Measurements from ENCODE around the gene ZFR2. TPM values are rescaled to one million over a fixed set of nuclear protein-coding genes. Genes with fewer than 3 reads are reported as not detected.
"Not testable (repeated sequence)": the region's sequence is repeated elsewhere in the genome, so short reads cannot be mapped to it uniquely, and the experiment has no call there.

The ZFR2 gene
- total and polyA plus RNA-seq, 4 donors: not detected

DNA sequence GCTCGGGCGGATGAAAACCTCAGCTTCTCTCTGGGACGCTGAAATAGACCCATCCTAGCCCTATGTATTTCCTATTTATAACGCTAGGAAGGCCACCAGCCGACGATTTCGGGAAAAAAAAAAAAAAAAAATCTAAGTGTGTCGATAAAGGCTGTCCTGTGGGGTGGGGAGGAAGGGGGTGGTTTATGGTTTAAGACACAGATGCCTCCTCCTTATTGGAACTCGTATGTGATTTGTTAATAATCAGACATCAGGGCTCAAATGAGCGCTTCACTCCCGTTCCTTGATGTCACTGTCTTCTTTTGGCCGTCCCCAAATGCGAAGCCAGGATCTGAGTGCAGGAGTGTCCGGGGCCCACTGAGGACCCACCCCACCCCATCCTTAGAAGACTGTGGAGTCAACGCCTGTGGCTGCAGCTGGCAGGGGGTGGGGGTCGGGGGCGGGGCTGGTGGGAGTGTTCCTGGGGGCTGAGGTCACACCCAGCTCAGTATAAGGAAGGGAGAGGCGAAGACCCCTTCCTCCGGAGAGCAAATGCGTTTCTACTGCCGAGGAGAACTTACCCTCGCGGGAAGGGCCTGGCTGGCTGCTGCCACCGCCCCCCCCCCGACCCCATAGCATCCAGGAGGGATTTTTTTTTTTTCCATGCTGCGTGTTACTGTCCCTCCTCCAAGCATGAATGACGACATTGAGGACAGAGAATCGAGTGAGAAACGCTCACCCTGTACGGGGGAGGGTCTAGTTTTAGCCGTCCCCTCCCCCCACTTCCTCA lies 12.6 kb upstream of the ZFR2 start:
- ATAC-seq (ENCODE audit: low FRiP score): no peak
- H3K4me1 ChIP-seq (ENCODE audit: control insufficient read depth in 1 of 2, insufficient read depth in 2 of 2, low read length in 2 of 2): no peaks in the 10 kb centered on the region
- H3K4me3 ChIP-seq (ENCODE audit: low read length in 2 of 2): no peak overlapping the region
- DNase-seq: no peak
- no peaks in the 10 kb centered on the region for H3K36me3 ChIP-seq (ENCODE audit: control insufficient read depth in 1 of 2, insufficient read depth in 2 of 2, low read length in 1 of 2)
- H3K9me3 ChIP-seq (ENCODE audit: control insufficient read depth, low read length): no peaks in the 10 kb centered on the region
- WGBS, 2 donors: 0 to 2% methylated on average over 31 of the region's 31 CpGs
- H3K27ac ChIP-seq (ENCODE audit: low read depth in 1 of 2, low read length in 2 of 2): no peak overlapping the region
- H3K27me3 ChIP-seq (ENCODE audit: control insufficient read depth in 1 of 2, insufficient read depth in 2 of 2, low read length in 1 of 2): no peaks in the 10 kb centered on the region
- intact Hi-C loops (cut with DNase I): no loop called here

- no peaks in the 10 kb centered on the region for H3K36me3 ChIP-seq (ENCODE audit: control insufficient read depth in 1 of 2, insufficient read depth in 2 of 2, low read length in 1 of 2)
- ATAC-seq (ENCODE audit: low FRiP score) (no peak), DNase-seq (no peak)
- 1 to 3% methylated on average over 39 to 49 of the region's 49 CpGs for WGBS, 2 donors
- H3K4me3 ChIP-seq (ENCODE audit: low read length in 2 of 2): no peak within 1 kb of the TSS
- no peaks in the 10 kb centered on the region for H3K4me1 ChIP-seq (ENCODE audit: control insufficient read depth in 1 of 2, insufficient read depth in 2 of 2, low read length in 2 of 2)
- H3K9me3 ChIP-seq (ENCODE audit: control insufficient read depth, low read length): no peaks in the 10 kb centered on the region
- no peak within 1 kb of the TSS for H3K27ac ChIP-seq (ENCODE audit: low read depth in 1 of 2, low read length in 2 of 2)
- no peaks in the 10 kb centered on the region for H3K27me3 ChIP-seq (ENCODE audit: control insufficient read depth in 1 of 2, insufficient read depth in 2 of 2, low read length in 1 of 2)
- intact Hi-C loops (cut with DNase I): no loop called here
These were observed 11.8 kb upstream of the ZFR2 start, which contains the start of gene ATCAY for GRCh38 chr19:3880471-3881271. Gene ATCAY (plus strand): TSS chr19:3880685. CDS start chr19:3885768, 5,083 bp downstream.

DNA sequence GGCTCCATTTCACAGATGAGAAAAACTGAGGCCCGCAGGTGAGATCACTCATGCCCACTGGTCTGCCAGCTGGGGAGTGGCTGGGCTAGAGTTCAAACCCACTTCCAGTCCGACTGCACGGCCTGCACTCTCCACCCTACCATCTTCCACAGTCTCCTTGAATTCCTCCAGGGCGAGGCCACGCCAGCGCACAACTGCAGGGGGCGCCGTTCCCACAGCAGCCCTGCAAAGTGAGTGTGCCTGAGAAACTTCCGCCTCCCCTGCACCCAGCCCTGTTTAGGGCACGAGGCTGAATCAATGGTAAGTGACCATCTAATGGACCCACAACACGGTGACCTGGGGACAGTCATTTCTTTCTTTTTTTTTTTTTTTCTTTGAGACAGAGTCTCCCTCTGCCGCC lies 10.8 kb upstream of the ZFR2 start:
- intact Hi-C loops (cut with DNase I): no loop called here
- Histone ChIP-seq H3K4me3 (ENCODE audit: low read length in 2 of 2) (no peak overlapping the region), H3K27ac (ENCODE audit: low read depth in 1 of 2, low read length in 2 of 2) (no peak overlapping the region), H3K36me3 (ENCODE audit: control insufficient read depth in 1 of 2, insufficient read depth in 2 of 2, low read length in 1 of 2) (no peaks in the 10 kb centered on the region), H3K27me3 (ENCODE audit: control insufficient read depth in 1 of 2, insufficient read depth in 2 of 2, low read length in 1 of 2) (no peaks in the 10 kb centered on the region), H3K9me3 (ENCODE audit: control insufficient read depth, low read length) (no peaks in the 10 kb centered on the region), H3K4me1 (ENCODE audit: control insufficient read depth in 1 of 2, insufficient read depth in 2 of 2, low read length in 2 of 2) (no peaks in the 10 kb centered on the region)
- DNase-seq (no peak), ATAC-seq (ENCODE audit: low FRiP score) (no peak)
- WGBS, 2 donors: 68% methylated on average over 12 of the region's 12 CpGs

DNA sequence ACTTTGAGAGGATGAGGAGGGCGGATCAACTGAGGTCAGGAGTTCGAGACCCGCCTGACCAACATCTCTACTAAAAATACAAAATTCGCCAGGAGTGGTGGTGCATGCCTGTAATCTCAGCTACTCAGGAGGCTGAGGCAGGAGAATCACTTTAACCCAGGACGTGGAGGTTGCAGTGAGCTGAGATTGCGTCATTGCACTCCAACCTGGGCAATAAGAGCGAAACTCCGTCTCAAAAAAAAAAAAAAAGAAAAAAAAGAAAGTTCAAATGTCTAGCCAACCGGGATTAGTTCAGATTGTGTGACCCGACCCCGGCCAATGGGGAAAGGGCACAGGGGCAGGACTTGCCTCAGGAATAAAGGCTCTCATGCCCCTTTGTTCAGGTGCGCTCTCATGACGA lies 5.9 kb upstream of the ZFR2 start:
- H3K4me1 ChIP-seq (ENCODE audit: control insufficient read depth in 1 of 2, insufficient read depth in 2 of 2, low read length in 2 of 2); H3K9me3 ChIP-seq (ENCODE audit: control insufficient read depth, low read length); H3K27ac ChIP-seq (ENCODE audit: low read depth in 1 of 2, low read length in 2 of 2); H3K36me3 ChIP-seq (ENCODE audit: control insufficient read depth in 1 of 2, insufficient read depth in 2 of 2, low read length in 1 of 2); H3K4me3 ChIP-seq (ENCODE audit: low read length in 2 of 2); ATAC-seq (ENCODE audit: low FRiP score); intact Hi-C loops (cut with DNase I); H3K27me3 ChIP-seq (ENCODE audit: control insufficient read depth in 1 of 2, insufficient read depth in 2 of 2, low read length in 1 of 2); DNase-seq: not testable (repeated sequence)
- 79 to 82% methylated on average over 13 of the region's 13 CpGs for WGBS, 2 donors

- intact Hi-C loops (cut with DNase I): no loop called here
- Histone ChIP-seq H3K4me3 (ENCODE audit: low read length in 2 of 2) (no peak overlapping the region), H3K4me1 (ENCODE audit: control insufficient read depth in 1 of 2, insufficient read depth in 2 of 2, low read length in 2 of 2) (no peaks in the 10 kb centered on the region), H3K27me3 (ENCODE audit: control insufficient read depth in 1 of 2, insufficient read depth in 2 of 2, low read length in 1 of 2) (no peaks in the 10 kb centered on the region), H3K9me3 (ENCODE audit: control insufficient read depth, low read length) (no peaks in the 10 kb centered on the region), H3K36me3 (ENCODE audit: control insufficient read depth in 1 of 2, insufficient read depth in 2 of 2, low read length in 1 of 2) (no peaks in the 10 kb centered on the region), H3K27ac (ENCODE audit: low read depth in 1 of 2, low read length in 2 of 2) (no peak overlapping the region)
- DNase-seq (no peak), ATAC-seq (ENCODE audit: low FRiP score) (no peak)
- 59 to 60% methylated on average over 4 of the region's 4 CpGs for WGBS, 2 donors
These were observed 4.3 kb upstream of the ZFR2 start for GRCh38 chr19:3873151-3873550.

- no peak for ATAC-seq (ENCODE audit: low FRiP score)
- WGBS, 2 donors: 7 to 12% methylated on average over 17 to 30 of the region's 30 CpGs
- intact Hi-C loops (cut with DNase I): no loop called here
- no peaks in the 10 kb centered on the region for H3K9me3 ChIP-seq (ENCODE audit: control insufficient read depth, low read length)
- no peak for DNase-seq
- H3K4me1 ChIP-seq (ENCODE audit: control insufficient read depth in 1 of 2, insufficient read depth in 2 of 2, low read length in 2 of 2): no peaks in the 10 kb centered on the region
- no peaks in the 10 kb centered on the region for H3K27me3 ChIP-seq (ENCODE audit: control insufficient read depth in 1 of 2, insufficient read depth in 2 of 2, low read length in 1 of 2)
- H3K36me3 ChIP-seq (ENCODE audit: control insufficient read depth in 1 of 2, insufficient read depth in 2 of 2, low read length in 1 of 2): no peaks in the 10 kb centered on the region
- no peak overlapping the region for H3K4me3 ChIP-seq (ENCODE audit: low read length in 2 of 2)
- H3K27ac ChIP-seq (ENCODE audit: low read depth in 1 of 2, low read length in 2 of 2): no peak overlapping the region
These were observed 668 bp downstream of the ZFR2 start for GRCh38 chr19:3867971-3868769.

- no peaks in the 10 kb centered on the region for H3K27me3 ChIP-seq (ENCODE audit: control insufficient read depth in 1 of 2, insufficient read depth in 2 of 2, low read length in 1 of 2)
- ATAC-seq (ENCODE audit: low FRiP score) (no peak), DNase-seq (no peak)
- WGBS, 2 donors: 53 to 55% methylated on average over 14 of the region's 14 CpGs
- H3K27ac ChIP-seq (ENCODE audit: low read depth in 1 of 2, low read length in 2 of 2): no peak overlapping the region
- H3K9me3 ChIP-seq (ENCODE audit: control insufficient read depth, low read length): no peaks in the 10 kb centered on the region
- H3K4me3 ChIP-seq (ENCODE audit: low read length in 2 of 2): no peak overlapping the region
- no peaks in the 10 kb centered on the region for H3K36me3 ChIP-seq (ENCODE audit: control insufficient read depth in 1 of 2, insufficient read depth in 2 of 2, low read length in 1 of 2)
- H3K4me1 ChIP-seq (ENCODE audit: control insufficient read depth in 1 of 2, insufficient read depth in 2 of 2, low read length in 2 of 2): no peaks in the 10 kb centered on the region
- intact Hi-C loops (cut with DNase I): no loop called here
These were observed 1.8 kb downstream of the ZFR2 start for GRCh38 chr19:3866910-3867638.

DNA sequence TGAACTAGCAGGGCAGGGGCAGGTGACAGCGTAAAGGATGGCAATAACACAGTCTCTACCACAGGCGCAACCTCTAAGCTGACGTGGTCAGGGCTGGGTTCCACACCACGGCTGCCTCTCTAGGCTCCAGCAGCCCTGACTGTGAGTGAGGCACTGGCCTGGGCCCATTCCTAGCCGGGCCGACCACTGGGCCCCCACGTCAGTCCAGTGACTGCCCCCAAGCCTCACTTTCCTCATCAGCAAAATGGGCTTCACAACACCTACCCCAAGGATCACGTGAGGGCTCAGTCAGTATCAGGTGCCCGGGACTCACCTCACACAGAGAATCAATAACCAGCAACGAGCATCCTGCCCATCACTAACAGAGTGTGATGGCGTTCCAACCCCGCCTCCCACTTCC lies 5.2 kb downstream of the ZFR2 start:
- ATAC-seq (ENCODE audit: low FRiP score) (no peak), DNase-seq (no peak)
- H3K27ac ChIP-seq (ENCODE audit: low read depth in 1 of 2, low read length in 2 of 2): no peak overlapping the region
- no peaks in the 10 kb centered on the region for H3K9me3 ChIP-seq (ENCODE audit: control insufficient read depth, low read length)
- WGBS, 2 donors: 77 to 81% methylated on average over 12 of the region's 12 CpGs
- H3K36me3 ChIP-seq (ENCODE audit: control insufficient read depth in 1 of 2, insufficient read depth in 2 of 2, low read length in 1 of 2): no peaks in the 10 kb centered on the region
- H3K4me3 ChIP-seq (ENCODE audit: low read length in 2 of 2): no peak overlapping the region
- intact Hi-C loops (cut with DNase I): no loop called here
- H3K4me1 ChIP-seq (ENCODE audit: control insufficient read depth in 1 of 2, insufficient read depth in 2 of 2, low read length in 2 of 2): no peaks in the 10 kb centered on the region
- H3K27me3 ChIP-seq (ENCODE audit: control insufficient read depth in 1 of 2, insufficient read depth in 2 of 2, low read length in 1 of 2): no peaks in the 10 kb centered on the region

Measured in aorta (tissue), 5 donors.